Neural cell (in vitro differentiated cells): ENCODE measurements around the gene JAGN1.

Source experiments
- MXI1 ChIP-seq: fragments of 450-650 bp; conservative IDR thresholded peaks from 2 replicates; pipeline ENCODE4 v1.6.1; 2014; ENCODE audit warnings: antibody characterized with exemption, mild to moderate bottlenecking; ENCODE audit not compliant: poor library complexity, severe bottlenecking
- POLR2AphosphoS5 ChIP-seq: IDR thresholded peaks from 2 replicates; pipeline ENCODE4 v1.6.1; 2012
- TF ChIP-seq, protein P1 (sequence below): fragments of 450-650 bp; IDR thresholded peaks from 2 replicates; pipeline ENCODE4 v1.5.1; 2014; ENCODE audit warnings: antibody characterized with exemption, mild to moderate bottlenecking, moderate library complexity; ENCODE audit not compliant: poor library complexity, severe bottlenecking

DNA sequence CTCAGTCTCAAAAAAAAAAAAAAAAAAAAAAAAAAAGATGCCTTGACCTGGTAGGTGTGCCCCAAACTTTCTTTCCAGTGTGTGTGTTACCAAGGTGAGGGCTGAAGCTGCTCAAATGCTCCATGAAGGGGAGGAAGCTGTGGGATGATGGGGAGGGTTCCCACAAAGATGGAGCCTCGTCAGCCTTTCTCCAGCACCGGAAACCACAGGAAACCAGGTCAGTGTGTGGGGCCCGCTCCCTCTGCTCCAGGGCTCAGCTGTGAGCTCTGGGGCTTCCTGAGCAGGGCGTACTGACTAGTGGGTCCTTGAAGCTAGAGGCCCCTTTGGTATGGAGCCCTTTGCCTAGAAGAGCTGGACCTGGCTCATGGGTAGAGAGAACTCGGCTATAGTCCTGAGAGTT, 11.6 kb downstream of the JAGN1 start:
- TF ChIP-seq POLR2AphosphoS5 (no peak), MXI1 (no peak)
- TF ChIP-seq, protein P1, sequence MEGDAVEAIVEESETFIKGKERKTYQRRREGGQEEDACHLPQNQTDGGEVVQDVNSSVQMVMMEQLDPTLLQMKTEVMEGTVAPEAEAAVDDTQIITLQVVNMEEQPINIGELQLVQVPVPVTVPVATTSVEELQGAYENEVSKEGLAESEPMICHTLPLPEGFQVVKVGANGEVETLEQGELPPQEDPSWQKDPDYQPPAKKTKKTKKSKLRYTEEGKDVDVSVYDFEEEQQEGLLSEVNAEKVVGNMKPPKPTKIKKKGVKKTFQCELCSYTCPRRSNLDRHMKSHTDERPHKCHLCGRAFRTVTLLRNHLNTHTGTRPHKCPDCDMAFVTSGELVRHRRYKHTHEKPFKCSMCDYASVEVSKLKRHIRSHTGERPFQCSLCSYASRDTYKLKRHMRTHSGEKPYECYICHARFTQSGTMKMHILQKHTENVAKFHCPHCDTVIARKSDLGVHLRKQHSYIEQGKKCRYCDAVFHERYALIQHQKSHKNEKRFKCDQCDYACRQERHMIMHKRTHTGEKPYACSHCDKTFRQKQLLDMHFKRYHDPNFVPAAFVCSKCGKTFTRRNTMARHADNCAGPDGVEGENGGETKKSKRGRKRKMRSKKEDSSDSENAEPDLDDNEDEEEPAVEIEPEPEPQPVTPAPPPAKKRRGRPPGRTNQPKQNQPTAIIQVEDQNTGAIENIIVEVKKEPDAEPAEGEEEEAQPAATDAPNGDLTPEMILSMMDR: no peak
